Globus pallidus (tissue), 1 donor: ENCODE data around the gene GALNT2.
A peak's percentile ranks its signal among the peaks of the same experiment; 100 is the strongest.

Experiments used
- DNase-seq: peaks from one replicate; pipeline ENCODE4 v3.0.0-alpha.2; 2015; ENCODE audit warnings: low spot score

Gene GALNT2

GRCh38 chr1:230211436-230212145, 144.6 kb downstream of the GALNT2 start:
- no peak for DNase-seq

GRCh38 chr1:230212405-230212936, 145.4 kb downstream of the GALNT2 start:
- peak; percentile 64 for DNase-seq

- DNase-seq: peak; percentile 80
Observed at GRCh38 chr1:230215031-230215430, 148.0 kb downstream of the GALNT2 start.

GRCh38 chr1:230215529-230215928, 148.5 kb downstream of the GALNT2 start:
- no peak for DNase-seq

GRCh38 chr1:230216896-230217295, 149.9 kb downstream of the GALNT2 start:
- DNase-seq: no peak

GRCh38 chr1:230218667-230219066, 151.6 kb downstream of the GALNT2 start:
- DNase-seq: no peak

GRCh38 chr1:230219174-230220067, 152.4 kb downstream of the GALNT2 start:
- no peak for DNase-seq

- no peak for DNase-seq
Observed at GRCh38 chr1:230220478-230220877, 153.4 kb downstream of the GALNT2 start.

- no peak for DNase-seq
Observed at GRCh38 chr1:230220907-230221306, 153.9 kb downstream of the GALNT2 start.

- no peak for DNase-seq
Observed at GRCh38 chr1:230222678-230223077, 155.6 kb downstream of the GALNT2 start.

GRCh38 chr1:230224101-230224960, 157.3 kb downstream of the GALNT2 start:
- DNase-seq: no peak

GRCh38 chr1:230226007-230226800, 159.2 kb downstream of the GALNT2 start:
- no peak for DNase-seq

GRCh38 chr1:230226814-230227213, 159.8 kb downstream of the GALNT2 start:
- no peak for DNase-seq

- DNase-seq: no peak
Observed at GRCh38 chr1:230228236-230228897, 161.3 kb downstream of the GALNT2 start.

- DNase-seq: no peak
Observed at GRCh38 chr1:230230273-230230672, 163.2 kb downstream of the GALNT2 start.

- DNase-seq: no peak
Observed at GRCh38 chr1:230230948-230231773, 164.1 kb downstream of the GALNT2 start.

GRCh38 chr1:230231774-230232145, 164.7 kb downstream of the GALNT2 start:
- no peak for DNase-seq

- DNase-seq: no peak
Observed at GRCh38 chr1:230232371-230232771, 165.3 kb downstream of the GALNT2 start.

GRCh38 chr1:230233786-230234185, 166.7 kb downstream of the GALNT2 start:
- no peak for DNase-seq

GRCh38 chr1:230235876-230236275, 168.8 kb downstream of the GALNT2 start:
- no peak for DNase-seq
